K562 (cell line): ENCODE measurements around the gene MED13L. TPM values are rescaled to one million over a fixed set of nuclear protein-coding genes. Genes with fewer than 3 reads are reported as not detected.

Experiments
- ATAC-seq: fragments of 200-7000 bp; cut with Tn5 transposase; 3 replicates; pipeline ENCODE4 v1.9.1; 2020; ENCODE audit warnings: moderate library complexity
- BruUV-seq: library from RNA; stranded (reverse); fragments of 400-500 nt; replicated peaks from 2 replicates; lab custom pipeline; 2021; lab: Mats Ljungman, UMichigan
- CTCF ChIA-PET: fragments of 300-600 bp; formaldehyde crosslinking; extraction: SDS; loops from one replicate; lab custom pipeline; 2021; ENCODE audit warnings: low intra/inter-chr PET ratio; lab: Yijun Ruan, JAX
- POLR2A ChIA-PET: fragments of 300-600, 350-650 bp; sonication (Branson Sonifier 250); formaldehyde crosslinking; extraction: SDS; loops from one replicate; lab custom pipeline; 2021; ENCODE audit warnings: antibody characterized with exemption, inconsistent platforms; lab: Yijun Ruan, JAX
- DNase-seq, 4 experiments: peaks; one replicate each; pipeline versions ENCODE4 v3.0.0 to v3.0.0-alpha.2; 2011 to 2018; ENCODE audit warnings: low spot score in 3 of 4, mixed read lengths in 3 of 4; ENCODE audit errors: extremely low read depth in 1 of 4
- FAIRE-seq: peaks from 2 replicates; lab custom pipeline; 2011; peaks lifted over from hg19 to GRCh38; lab: Jason Lieb, UNC
- H2AFZ ChIP-seq: 2 replicates; pipeline ENCODE4 v1.6.0; 2011; ENCODE audit warnings: low read depth, low read length, control low read depth, inconsistent platforms
- H3K27ac ChIP-seq: fragments of 200-600 bp; 3 replicates; pipeline ENCODE4 v1.8.0; 2011; ENCODE audit warnings: low read depth, mild to moderate bottlenecking, control low read depth, inconsistent platforms, low read length, moderate library complexity, mixed read lengths; ENCODE audit errors: extremely low read depth
- H3K27me3 ChIP-seq, 2 experiments: fragments of 300-600 bp in 1 of 2; 2 replicates in 1 of 2; 3 replicates in 1 of 2; pipeline versions ENCODE4 v1.6.0 to v1.8.0; 2011; ENCODE audit warnings: inconsistent platforms in 2 of 2, low read length in 2 of 2, mild to moderate bottlenecking in 1 of 2, mixed read lengths in 1 of 2, moderate library complexity in 1 of 2; ENCODE audit not compliant: control insufficient read depth in 2 of 2, insufficient read depth in 2 of 2
- H3K36me3 ChIP-seq: fragments of 300-600 bp; 3 replicates; pipeline ENCODE4 v1.8.0; 2011; ENCODE audit warnings: mild to moderate bottlenecking, low read length, inconsistent platforms; ENCODE audit not compliant: control insufficient read depth, insufficient read depth
- H3K4me1 ChIP-seq, 2 experiments: fragments of 200-600 bp in 1 of 2; replicated peaks in 1 of 2; 2 replicates in 1 of 2; 3 replicates in 1 of 2; pipeline versions ENCODE4 v1.5.1 to v1.8.0; 2011; ENCODE audit warnings: inconsistent platforms in 2 of 2, low read length in 2 of 2, mild to moderate bottlenecking in 1 of 2, mixed read lengths in 1 of 2, moderate library complexity in 1 of 2; ENCODE audit not compliant: control insufficient read depth in 2 of 2, insufficient read depth in 2 of 2
- H3K4me2 ChIP-seq: 2 replicates; pipeline ENCODE4 v1.6.1; 2011; ENCODE audit warnings: low read length, control low read depth, inconsistent platforms, mixed read lengths; ENCODE audit not compliant: insufficient read depth
- H3K4me3 ChIP-seq: fragments of 200-600 bp; sonication (generic), shearing (Covaris generic); 2 replicates; pipeline ENCODE4 v1.5.1; 2016; ENCODE audit warnings: control low read depth, inconsistent platforms
- H3K79me2 ChIP-seq: fragments of 200-600 bp; 3 replicates; pipeline ENCODE4 v1.8.0; 2011; ENCODE audit warnings: low read length, inconsistent platforms; ENCODE audit not compliant: control insufficient read depth, insufficient read depth
- H3K9ac ChIP-seq, 2 experiments: 2 replicates each; pipeline versions ENCODE4 v1.6.0 to v1.6.1; 2011; ENCODE audit warnings: low read depth in 2 of 2, low read length in 2 of 2, control low read depth in 1 of 2, inconsistent platforms in 1 of 2, mild to moderate bottlenecking in 1 of 2, mixed read lengths in 1 of 2; ENCODE audit not compliant: insufficient read depth in 1 of 2
- H3K9me1 ChIP-seq: one replicate; pipeline ENCODE4 v1.6.0; 2011; ENCODE audit warnings: inconsistent platforms, mild to moderate bottlenecking, low read length, moderate library complexity; ENCODE audit not compliant: control insufficient read depth, insufficient read depth
- H3K9me3 ChIP-seq: replicated peaks from 2 replicates; pipeline ENCODE4 v1.5.1; 2011; ENCODE audit warnings: low read depth, low read length, inconsistent platforms; ENCODE audit not compliant: control insufficient read depth, insufficient read depth
- H4K20me1 ChIP-seq: replicated peaks from 2 replicates; pipeline ENCODE4 v1.6.1; 2011; ENCODE audit warnings: low read length, inconsistent platforms, mixed read lengths; ENCODE audit not compliant: control insufficient read depth, insufficient read depth
- TAL1 ChIP-seq: fragments of 450-650 bp; IDR thresholded peaks from 2 replicates; pipeline ENCODE4 v1.6.1; 2016; ENCODE audit warnings: mild to moderate bottlenecking
- XRCC5 ChIP-seq: fragments of 200-400 bp; formaldehyde crosslinking; IDR thresholded peaks from 2 replicates; pipeline ENCODE4 v1.6.1; 2017; ENCODE audit warnings: low read depth, mild to moderate bottlenecking, low read length
- ZNF140 ChIP-seq: fragments of 250-450 bp; sonication (Bioruptor Pico); IDR thresholded peaks from 2 replicates; pipeline ENCODE4 v1.8.0; 2021; ENCODE audit warnings: moderate library complexity, mild to moderate bottlenecking, inconsistent platforms
- ZNF830 ChIP-seq: fragments of 250-450 bp; sonication (Bioruptor Pico); IDR thresholded peaks from 2 replicates; pipeline ENCODE4 v1.5.0; 2021; ENCODE audit warnings: mild to moderate bottlenecking
- WGBS: fragments of 100-300 bp; shearing (Covaris generic); methylation state at CpG from one replicate; pipeline ENCODE4 v1.1.6; 2016; ENCODE audit warnings: low coverage, mixed read lengths; ENCODE audit not compliant: insufficient coverage; ENCODE audit errors: missing lambda C conversion rate; 5-methylcytosine and 5-hydroxymethylcytosine counted together
- in situ Hi-C: fragments of 300-500 bp; cut with MboI; formaldehyde crosslinking; loops from 4 replicates; pipeline ENCODE4 v1.15.0; 2018; ENCODE audit warnings: inconsistent platforms, mixed read lengths
- intact Hi-C: fragments of 100-400 bp; cut with micrococcal nuclease; formaldehyde crosslinking; loops from 2 replicates; pipeline ENCODE4 v1.14.2; 2022
- polyA plus RNA-seq, 8 experiments: library from polyadenylated mRNA; depleted of rRNA in 4 of 8; stranded (reverse) in 5 of 8; unstranded in 3 of 8; fragments of >200 nt; fragmentation: Nextera tagmentation in 2 of 8; fragmentation: Illumina TruSeq in 1 of 8; extraction: Ambion mirVana in 2 of 8; extraction: Trizol in 1 of 8; gene quantifications; 2 replicates each; pipeline versions ENCODE4 v1.2.1 to v1.2.3, GENCODE V29; 2011 to 2014; ENCODE audit warnings: inconsistent platforms in 1 of 8, missing spikeins in 1 of 8
- total RNA-seq, 7 experiments: library from RNA; depleted of rRNA in 6 of 7; stranded (reverse); fragments of >200 nt in 6 of 7; fragmentation: Illumina TruSeq in 2 of 7; extraction: Trizol in 2 of 7; gene quantifications; 2 replicates each; pipeline versions ENCODE4 v1.2.1 to v1.2.3, GENCODE V29; 2011 to 2021; ENCODE audit warnings: low replicate concordance in 1 of 7
- TF ChIP-seq, protein P1 (sequence below): fragments of 450-650 bp; formaldehyde crosslinking; IDR thresholded peaks from 2 replicates; pipeline ENCODE4 v1.4.0; 2020; ENCODE audit warnings: mild to moderate bottlenecking, moderate library complexity

The MED13L gene
- total and polyA plus RNA-seq, 9 of the 15 experiments (the other 6 are each of a cell fraction or from before 2014, with no cell fraction given), result 13.4 to 90.3 (median 36.9) TPM

DNA sequence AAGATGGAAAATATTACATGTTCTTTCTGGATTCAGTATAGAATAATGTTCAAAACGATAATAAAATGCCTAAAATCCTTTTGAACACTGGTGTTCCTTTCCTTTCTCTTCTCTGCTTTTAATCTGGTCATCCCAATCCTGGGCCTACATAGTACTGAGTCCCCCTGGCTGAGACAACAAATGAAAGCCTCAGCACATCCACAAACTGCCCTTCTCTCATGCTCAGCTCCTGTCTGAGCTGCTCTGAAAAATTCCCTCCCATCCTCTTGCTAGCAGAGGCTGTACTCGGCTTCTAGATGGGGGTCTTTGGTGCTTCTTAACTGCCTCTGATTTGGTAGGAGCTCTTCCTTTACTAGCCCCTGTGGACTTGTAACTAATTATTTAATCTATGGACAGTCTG, 232.3 kb downstream of the MED13L start:
- in situ Hi-C loops (no loop called here), intact Hi-C loops (no loop called here)
- H3K4me2 ChIP-seq, result no peak overlapping the region
- H2AFZ ChIP-seq, result no peak overlapping the region
- DNase-seq (no peak), FAIRE-seq (no peak), ATAC-seq (no peak)
- H3K36me3 ChIP-seq, result no peaks in the 10 kb centered on the region; the same call in 2 of the 3 replicates
- TF ChIP-seq, protein P1, sequence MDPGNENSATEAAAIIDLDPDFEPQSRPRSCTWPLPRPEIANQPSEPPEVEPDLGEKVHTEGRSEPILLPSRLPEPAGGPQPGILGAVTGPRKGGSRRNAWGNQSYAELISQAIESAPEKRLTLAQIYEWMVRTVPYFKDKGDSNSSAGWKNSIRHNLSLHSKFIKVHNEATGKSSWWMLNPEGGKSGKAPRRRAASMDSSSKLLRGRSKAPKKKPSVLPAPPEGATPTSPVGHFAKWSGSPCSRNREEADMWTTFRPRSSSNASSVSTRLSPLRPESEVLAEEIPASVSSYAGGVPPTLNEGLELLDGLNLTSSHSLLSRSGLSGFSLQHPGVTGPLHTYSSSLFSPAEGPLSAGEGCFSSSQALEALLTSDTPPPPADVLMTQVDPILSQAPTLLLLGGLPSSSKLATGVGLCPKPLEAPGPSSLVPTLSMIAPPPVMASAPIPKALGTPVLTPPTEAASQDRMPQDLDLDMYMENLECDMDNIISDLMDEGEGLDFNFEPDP (CRISPR knock-in tag), result no peak
- TF ChIP-seq XRCC5, result no peak
- TF ChIP-seq ZNF830 (CRISPR knock-in tag), result no peak
- TF ChIP-seq ZNF140 (CRISPR knock-in tag), result no peak
- no peak for TF ChIP-seq TAL1
- no peaks in the 10 kb centered on the region for H3K9me3 ChIP-seq
- no peaks in the 10 kb centered on the region for H4K20me1 ChIP-seq
- no peaks in the 10 kb centered on the region for H3K9me1 ChIP-seq
- H3K27ac ChIP-seq, result no peak overlapping the region
- no peaks in the 10 kb centered on the region; a peak in 1 of 5 replicates for H3K4me1 ChIP-seq
- no TSS peak for BruUV-seq
- CTCF ChIA-PET, result no interaction called here
- H3K27me3 ChIP-seq, result no peaks in the 10 kb centered on the region
- peaks cover 69% of the 10 kb centered on the region for H3K79me2 ChIP-seq
- no peak overlapping the region for H3K9ac ChIP-seq
- H3K4me3 ChIP-seq, result no peak overlapping the region
- WGBS, result 80% methylated on average over 2 of the region's 2 CpGs
- POLR2A ChIA-PET, result interaction anchor here (0.8 kb wide), 1 partner anchor 349 kb away, joined by 3 read pairs; no protein-coding TSS in a partner anchor
